GM13976 (cell line): Measurements from ENCODE around the gene NAT8L.
"Not testable (repeated sequence)": the region's sequence is repeated elsewhere in the genome, so short reads cannot be mapped to it uniquely, and the experiment has no call there.

Source experiments
- DNase-seq: peaks from one replicate; pipeline ENCODE4 v3.0.0; 2012; ENCODE audit warnings: low spot score
- in situ Hi-C: fragments of 300-500 bp; cut with MboI; formaldehyde crosslinking; loops from one replicate; pipeline ENCODE4 v1.12.0; 2022; ENCODE audit warnings: low sequenced_read_pairs, mixed read lengths, inconsistent platforms; ENCODE audit not compliant: unreplicated experiment
- TF ChIP-seq, protein P1 (sequence below): IDR thresholded peaks from 2 replicates; pipeline ENCODE4 v1.5.1; 2012; ENCODE audit warnings: borderline replicate concordance, mild to moderate bottlenecking; ENCODE audit not compliant: insufficient read depth; ENCODE audit errors: extremely low read depth, missing control alignments, control extremely low read depth

The NAT8L gene, protein sequence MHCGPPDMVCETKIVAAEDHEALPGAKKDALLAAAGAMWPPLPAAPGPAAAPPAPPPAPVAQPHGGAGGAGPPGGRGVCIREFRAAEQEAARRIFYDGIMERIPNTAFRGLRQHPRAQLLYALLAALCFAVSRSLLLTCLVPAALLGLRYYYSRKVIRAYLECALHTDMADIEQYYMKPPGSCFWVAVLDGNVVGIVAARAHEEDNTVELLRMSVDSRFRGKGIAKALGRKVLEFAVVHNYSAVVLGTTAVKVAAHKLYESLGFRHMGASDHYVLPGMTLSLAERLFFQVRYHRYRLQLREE

DNA sequence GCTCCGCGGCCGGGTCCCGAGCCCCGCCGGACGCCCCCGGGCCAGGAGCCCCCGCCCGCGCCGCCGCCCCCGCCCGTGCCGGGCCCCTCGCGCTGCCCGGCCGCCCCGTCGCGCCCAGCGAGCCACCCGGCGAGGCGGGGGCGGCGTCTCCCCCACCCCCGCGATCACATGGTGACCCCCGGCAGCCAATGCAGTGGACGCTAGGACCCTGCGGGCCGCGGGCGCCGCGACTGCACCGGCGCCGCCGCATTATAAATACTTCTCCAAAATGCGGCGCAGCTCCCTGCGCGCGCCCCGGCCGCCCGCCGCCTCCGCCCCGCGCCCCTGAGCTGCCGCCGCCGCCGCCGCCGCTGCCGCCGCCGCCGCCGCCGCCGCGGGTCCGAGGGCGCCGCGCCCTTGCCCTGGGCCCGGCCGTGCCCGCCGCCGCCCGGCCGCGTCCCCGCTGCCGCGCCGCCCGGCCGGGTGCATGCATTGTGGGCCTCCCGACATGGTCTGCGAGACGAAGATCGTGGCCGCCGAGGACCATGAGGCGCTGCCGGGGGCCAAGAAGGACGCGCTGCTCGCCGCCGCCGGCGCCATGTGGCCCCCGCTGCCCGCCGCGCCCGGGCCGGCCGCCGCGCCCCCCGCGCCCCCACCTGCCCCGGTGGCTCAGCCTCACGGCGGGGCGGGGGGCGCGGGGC, at the start of gene NAT8L:
Gene NAT8L, plus strand, starts transcription at position 282 of the 680 bp plus-strand sequence. Its CDS starts 185 bp downstream, at position 467.
- in situ Hi-C loops = no loop called here
- TF ChIP-seq, protein P1, sequence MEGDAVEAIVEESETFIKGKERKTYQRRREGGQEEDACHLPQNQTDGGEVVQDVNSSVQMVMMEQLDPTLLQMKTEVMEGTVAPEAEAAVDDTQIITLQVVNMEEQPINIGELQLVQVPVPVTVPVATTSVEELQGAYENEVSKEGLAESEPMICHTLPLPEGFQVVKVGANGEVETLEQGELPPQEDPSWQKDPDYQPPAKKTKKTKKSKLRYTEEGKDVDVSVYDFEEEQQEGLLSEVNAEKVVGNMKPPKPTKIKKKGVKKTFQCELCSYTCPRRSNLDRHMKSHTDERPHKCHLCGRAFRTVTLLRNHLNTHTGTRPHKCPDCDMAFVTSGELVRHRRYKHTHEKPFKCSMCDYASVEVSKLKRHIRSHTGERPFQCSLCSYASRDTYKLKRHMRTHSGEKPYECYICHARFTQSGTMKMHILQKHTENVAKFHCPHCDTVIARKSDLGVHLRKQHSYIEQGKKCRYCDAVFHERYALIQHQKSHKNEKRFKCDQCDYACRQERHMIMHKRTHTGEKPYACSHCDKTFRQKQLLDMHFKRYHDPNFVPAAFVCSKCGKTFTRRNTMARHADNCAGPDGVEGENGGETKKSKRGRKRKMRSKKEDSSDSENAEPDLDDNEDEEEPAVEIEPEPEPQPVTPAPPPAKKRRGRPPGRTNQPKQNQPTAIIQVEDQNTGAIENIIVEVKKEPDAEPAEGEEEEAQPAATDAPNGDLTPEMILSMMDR = no peak
- peak; percentile 72 for DNase-seq

DNA sequence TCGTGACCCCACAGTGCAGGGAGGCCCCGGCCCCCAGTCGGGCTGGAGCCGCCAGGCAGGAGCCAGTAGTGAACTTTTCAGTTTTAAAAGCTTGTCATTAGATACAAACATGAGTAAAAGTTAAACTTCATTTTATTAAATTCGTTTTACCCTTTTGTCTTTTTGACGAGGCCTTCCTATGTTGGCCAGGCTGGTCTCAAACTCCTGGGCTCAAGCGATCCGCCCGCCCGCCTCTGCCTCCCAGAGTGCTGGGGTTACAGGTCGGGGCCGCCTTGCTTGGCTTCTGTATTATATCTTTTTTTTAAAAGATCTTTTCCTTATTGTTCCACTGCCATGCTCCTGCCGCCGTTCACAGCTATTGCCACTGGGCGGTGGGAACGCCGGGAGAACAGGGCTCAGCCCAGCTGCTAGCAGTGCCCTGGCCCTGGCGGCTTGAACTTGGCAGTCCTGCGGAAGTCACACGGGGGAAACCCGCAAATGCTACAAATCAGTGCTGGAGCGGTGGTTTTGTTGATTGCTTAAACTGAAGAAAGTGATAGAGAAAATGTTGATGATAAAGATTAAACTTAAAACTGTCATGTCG, 49.4 kb upstream of the NAT8L start:
- TF ChIP-seq, protein P1 = no peak
- peak; percentile 67 for DNase-seq
- in situ Hi-C loops = no loop called here

DNA sequence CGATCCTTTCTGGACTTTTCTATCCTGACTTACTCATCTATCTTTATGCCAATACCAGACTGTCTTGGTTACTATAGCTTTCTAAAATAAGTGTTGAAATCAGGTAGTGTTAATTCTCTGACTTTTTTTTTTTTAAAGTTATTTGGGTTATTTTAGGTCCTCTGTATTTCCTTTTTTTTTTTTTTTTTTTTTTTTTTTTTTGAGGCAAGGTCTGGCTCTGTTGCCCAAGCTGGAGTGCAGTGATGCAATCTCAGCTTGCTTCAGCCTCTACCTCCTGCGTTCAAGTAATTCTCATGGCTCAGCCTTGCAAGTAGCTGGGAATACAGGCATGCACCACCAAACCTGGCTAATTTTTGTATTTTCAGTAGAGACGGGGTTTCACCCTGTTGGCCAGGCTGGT, 47.5 kb upstream of the NAT8L start:
- no peak for DNase-seq
- in situ Hi-C loops = no loop called here
- TF ChIP-seq, protein P1 = no peak

DNA sequence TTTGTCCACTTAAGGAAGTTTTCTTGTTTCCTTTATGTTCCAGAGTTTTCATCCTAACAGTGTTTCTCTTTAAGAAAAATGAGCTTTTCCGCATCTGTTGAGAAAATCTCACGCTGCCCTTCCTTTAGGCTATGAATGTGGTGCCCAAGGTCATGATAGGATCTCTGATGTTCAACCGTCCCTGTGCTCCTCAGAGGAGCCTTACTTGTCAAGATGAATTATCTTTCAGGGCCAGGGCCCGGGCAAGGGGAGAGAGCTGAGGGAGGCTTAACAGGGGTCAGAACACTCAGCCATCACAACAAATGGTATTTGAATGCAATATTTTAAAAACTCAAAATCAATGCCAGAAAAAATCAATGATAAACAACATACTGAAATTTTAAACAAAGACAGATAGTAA, 44.1 kb upstream of the NAT8L start:
- DNase-seq = no peak
- TF ChIP-seq, protein P1 = no peak
- in situ Hi-C loops = no loop called here

DNA sequence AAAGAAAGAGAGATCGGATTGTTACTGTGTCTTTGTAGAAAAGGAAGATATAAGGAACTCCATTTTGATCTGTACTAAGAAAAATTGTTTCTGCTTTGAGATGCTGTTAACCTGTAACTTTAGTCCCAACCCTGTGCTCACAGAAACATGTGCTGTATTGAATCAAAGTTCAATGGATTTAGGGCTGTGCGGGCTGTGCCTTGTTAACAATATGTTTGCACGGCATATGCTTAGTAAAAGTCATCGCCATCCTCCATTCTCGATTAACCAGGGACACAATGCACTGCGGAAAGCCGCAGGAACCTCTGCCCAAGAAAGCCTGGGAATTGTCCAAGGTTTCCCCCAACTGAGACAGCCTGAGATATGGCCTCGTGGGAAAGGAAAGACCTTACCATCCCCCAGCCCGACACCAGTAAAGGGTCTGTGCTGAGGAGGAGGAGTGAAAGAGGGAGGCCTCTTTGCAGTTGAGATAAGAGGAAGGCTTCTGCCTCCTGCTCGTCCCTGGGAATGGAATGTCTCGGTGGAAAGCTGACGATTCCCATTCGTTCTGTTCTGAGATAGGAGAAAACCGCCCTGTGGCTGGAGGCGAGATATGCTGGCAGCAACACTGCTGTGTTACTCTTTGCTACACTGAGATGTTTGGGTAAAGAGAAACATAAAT, 37.6 kb upstream of the NAT8L start:
- in situ Hi-C loops, DNase-seq: not testable (repeated sequence)

DNA sequence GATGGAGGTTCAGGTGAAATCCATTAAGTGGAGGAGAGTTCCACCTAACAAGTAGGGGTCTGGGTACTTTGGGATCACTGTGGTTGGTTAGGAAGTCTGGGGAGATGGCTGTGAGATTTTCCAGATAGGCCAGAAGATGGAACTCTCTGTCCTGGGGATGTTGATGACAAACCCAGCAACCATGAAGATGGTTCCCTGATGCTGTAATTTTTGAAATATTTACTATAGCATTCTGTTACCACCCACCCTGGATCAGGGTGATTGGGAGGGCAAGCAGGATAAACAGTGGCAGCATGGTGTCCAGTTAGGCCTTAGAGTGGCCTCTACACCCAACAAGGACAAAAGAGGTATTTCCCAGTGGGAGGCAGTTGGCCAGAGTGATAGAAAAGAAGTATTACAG, 34.4 kb upstream of the NAT8L start:
- in situ Hi-C loops = no loop called here
- TF ChIP-seq, protein P1 = no peak
- DNase-seq = peak; percentile 5
